ENCODE data around the gene RLF.

RLF gene

GRCh38 chr1:40232444-40232843 is 71.3 kb downstream of the RLF start:
- TF ChIP-seq CTCF (IDR thresholded peaks at IDR 0.05; ENCODE audit: low read length) (no peak), EZH2 (IDR thresholded peaks at IDR 0.05; ENCODE audit: borderline replicate concordance, low read length) (no peak)
- Histone ChIP-seq H3K4me2 (ENCODE audit: low read length) (no peak overlapping the region), H4K20me1 (ENCODE audit: insufficient read depth, low read length) (no peaks in the 10 kb centered on the region), H3K9me2 (ENCODE audit: low read depth, low read length) (no peaks in the 10 kb centered on the region), H3K9me3 (ENCODE audit: low read length) (no peaks in the 10 kb centered on the region), H3K36me3 (ENCODE audit: insufficient read depth, low read length) (peaks cover 83% of the 10 kb centered on the region), H3K27me3 (ENCODE audit: insufficient read depth, low read length) (no peaks in the 10 kb centered on the region), H3K27ac (ENCODE audit: low read depth, low read length, poor library complexity, severe bottlenecking) (peak overlapping the region; percentile 73), H3K9ac (ENCODE audit: low read length) (no peak overlapping the region), H3F3A (ENCODE audit: insufficient read depth, low read length) (no peaks in the 10 kb centered on the region), H3K79me2 (ENCODE audit: insufficient read depth, low read length) (no peaks in the 10 kb centered on the region), H2AFZ (ENCODE audit: low read length) (no peak overlapping the region), H3K4me3 (ENCODE audit: low read depth, low read length, poor library complexity, severe bottlenecking) (no peak overlapping the region), H3K4me1 (ENCODE audit: insufficient read depth, low read length, severe bottlenecking) (peaks cover 13% of the 10 kb centered on the region)

- Histone ChIP-seq H4K20me1 (ENCODE audit: insufficient read depth, low read length) (no peaks in the 10 kb centered on the region), H3K4me3 (ENCODE audit: low read depth, low read length, poor library complexity, severe bottlenecking) (no peak overlapping the region), H3K9me3 (ENCODE audit: low read length) (no peaks in the 10 kb centered on the region), H3K4me2 (ENCODE audit: low read length) (no peak overlapping the region), H2AFZ (ENCODE audit: low read length) (no peak overlapping the region), H3K9me2 (ENCODE audit: low read depth, low read length) (no peaks in the 10 kb centered on the region), H3K4me1 (ENCODE audit: insufficient read depth, low read length, severe bottlenecking) (no peaks in the 10 kb centered on the region), H3K27ac (ENCODE audit: low read depth, low read length, poor library complexity, severe bottlenecking) (no peak overlapping the region), H3K9ac (ENCODE audit: low read length) (no peak overlapping the region), H3F3A (ENCODE audit: insufficient read depth, low read length) (no peaks in the 10 kb centered on the region), H3K27me3 (ENCODE audit: insufficient read depth, low read length) (no peaks in the 10 kb centered on the region), H3K36me3 (ENCODE audit: insufficient read depth, low read length) (peaks cover 56% of the 10 kb centered on the region), H3K79me2 (ENCODE audit: insufficient read depth, low read length) (no peaks in the 10 kb centered on the region)
- no peak for TF ChIP-seq EZH2 (IDR thresholded peaks at IDR 0.05; ENCODE audit: borderline replicate concordance, low read length)
- no peak for TF ChIP-seq CTCF (IDR thresholded peaks at IDR 0.05; ENCODE audit: low read length)
These were observed 78.4 kb downstream of the RLF start for GRCh38 chr1:40239626-40240025.

- Histone ChIP-seq H3K36me3 (ENCODE audit: insufficient read depth, low read length) (peaks cover 48% of the 10 kb centered on the region), H2AFZ (ENCODE audit: low read length) (no peak overlapping the region), H3K4me3 (ENCODE audit: low read depth, low read length, poor library complexity, severe bottlenecking) (no peak overlapping the region), H3K9me2 (ENCODE audit: low read depth, low read length) (no peaks in the 10 kb centered on the region), H3K9me3 (ENCODE audit: low read length) (no peaks in the 10 kb centered on the region), H3K79me2 (ENCODE audit: insufficient read depth, low read length) (no peaks in the 10 kb centered on the region), H4K20me1 (ENCODE audit: insufficient read depth, low read length) (no peaks in the 10 kb centered on the region), H3K4me1 (ENCODE audit: insufficient read depth, low read length, severe bottlenecking) (no peaks in the 10 kb centered on the region), H3K27ac (ENCODE audit: low read depth, low read length, poor library complexity, severe bottlenecking) (no peak overlapping the region), H3F3A (ENCODE audit: insufficient read depth, low read length) (no peaks in the 10 kb centered on the region), H3K27me3 (ENCODE audit: insufficient read depth, low read length) (no peaks in the 10 kb centered on the region), H3K4me2 (ENCODE audit: low read length) (no peak overlapping the region), H3K9ac (ENCODE audit: low read length) (no peak overlapping the region)
- TF ChIP-seq EZH2 (IDR thresholded peaks at IDR 0.05; ENCODE audit: borderline replicate concordance, low read length) (no peak), CTCF (IDR thresholded peaks at IDR 0.05; ENCODE audit: low read length) (no peak)
These were observed 79.2 kb downstream of the RLF start for GRCh38 chr1:40240390-40240789.
